Peyer's patch (tissue), 4 donors: ENCODE results near the gene METAP1D. TPM values are rescaled to one million over a fixed set of nuclear protein-coding genes. Genes with fewer than 3 reads are reported as not detected.

Experiments used
- DNase-seq, 3 donors: peaks; one replicate each; pipeline ENCODE4 v3.0.0-alpha.2; 2017 to 2019
- H3K27ac ChIP-seq, 4 donors: fragments of 200-600 bp; sonication (generic); one replicate each; pipeline ENCODE4 v1.5.1; 2016 to 2019
- H3K27me3 ChIP-seq, 2 donors: fragments of 200-600 bp; sonication (generic); one replicate each; pipeline ENCODE4 v1.5.1; 2019
- H3K36me3 ChIP-seq, 3 donors: fragments of 200-600 bp; sonication (generic); one replicate each; pipeline ENCODE4 v1.5.1; 2016 to 2019
- H3K4me1 ChIP-seq, 4 donors: fragments of 200-600 bp; sonication (generic); one replicate each; pipeline ENCODE4 v1.5.1; 2016 to 2019
- H3K4me3 ChIP-seq, 4 donors: fragments of 200-600 bp; sonication (generic); 1 replicate in 3 of 4; 2 replicates in 1 of 4; pipeline ENCODE4 v1.5.1; 2016 to 2019; ENCODE audit warnings: mild to moderate bottlenecking in 1 of 4
- H3K9me3 ChIP-seq, 4 donors: fragments of 200-600 bp; sonication (generic); one replicate each; pipeline ENCODE4 v1.5.1; 2016 to 2019; ENCODE audit warnings: mild to moderate bottlenecking in 1 of 4
- POLR2A ChIP-seq, 2 donors: fragments of 450-650 bp; IDR thresholded peaks; one replicate each; pipeline ENCODE4 v1.5.1; 2017; ENCODE audit warnings: antibody characterized with exemption in 2 of 2, mild to moderate bottlenecking in 2 of 2, moderate library complexity in 2 of 2
- total RNA-seq, 4 donors: library from RNA; depleted of rRNA; stranded (reverse); fragments of >200 nt; gene quantifications; one replicate each; pipeline ENCODE4 v1.1.0, GENCODE V29; 2016
- TF ChIP-seq, protein P1 (sequence below), 6 experiments: fragments of 450-650 bp in 4 of 6; fragments of 200-600 bp in 2 of 6; sonication (generic) in 1 of 6; IDR thresholded peaks; one replicate each; pipeline ENCODE4 v1.5.1; 2017 to 2019; ENCODE audit warnings: antibody characterized with exemption in 6 of 6, mild to moderate bottlenecking in 3 of 6, moderate library complexity in 1 of 6

METAP1D gene
- total RNA-seq, 4 donors from 2014 or later = 3.3 to 33.0 (median 6.5) TPM

DNA sequence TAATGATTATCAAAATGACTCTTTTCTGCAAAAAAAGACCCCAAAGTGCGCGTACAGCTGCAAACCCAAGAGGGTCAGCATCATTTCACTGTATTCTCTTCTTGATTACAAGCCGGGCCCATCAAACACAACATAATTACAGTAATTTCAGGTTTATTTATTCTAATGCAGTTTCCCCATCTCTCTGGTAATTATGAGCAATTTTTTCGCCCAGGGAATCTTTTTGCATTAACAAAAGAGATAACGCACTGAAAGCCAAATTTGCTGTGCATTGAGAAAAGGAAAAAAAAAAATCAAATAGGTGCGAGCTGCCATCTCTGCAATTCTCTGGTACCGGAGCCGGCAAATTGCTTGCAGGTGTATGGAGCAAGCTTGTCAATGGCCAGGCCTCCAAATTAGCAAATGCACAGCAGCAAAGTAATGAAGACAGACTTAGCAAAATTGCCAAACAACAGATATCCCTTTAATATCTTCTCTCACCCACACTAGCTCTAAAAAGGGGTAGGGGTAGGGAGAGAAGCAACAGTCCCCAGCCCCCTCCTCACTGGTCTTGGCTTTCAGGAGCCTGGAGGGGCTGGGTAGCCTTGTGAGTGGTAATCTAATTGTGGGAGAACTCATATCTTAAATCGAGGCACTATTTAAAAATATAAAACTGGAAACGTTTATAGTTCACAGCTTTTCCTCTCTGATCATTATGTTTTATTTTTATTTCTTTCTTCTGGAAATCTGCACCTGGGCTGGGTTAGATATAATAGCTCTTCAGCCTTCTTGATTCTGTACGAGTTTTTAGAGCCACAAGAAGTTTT lies 92.2 kb downstream of the METAP1D start:
- peaks cover 4 to 36% (median 18%) of the 10 kb centered on the region in 4 donors for H3K4me1 ChIP-seq
- no peak for DNase-seq
- no peak overlapping the region for H3K27ac ChIP-seq
- H3K27me3 ChIP-seq = peaks cover 0 to 98% of the 10 kb centered on the region in 2 donors
- H3K36me3 ChIP-seq = no peaks in the 10 kb centered on the region
- H3K9me3 ChIP-seq = peaks cover 0 to 24% (median 0%) of the 10 kb centered on the region in 4 donors
- no peak for TF ChIP-seq POLR2A (IDR thresholded peaks at IDR 0.05)
- TF ChIP-seq, protein P1, sequence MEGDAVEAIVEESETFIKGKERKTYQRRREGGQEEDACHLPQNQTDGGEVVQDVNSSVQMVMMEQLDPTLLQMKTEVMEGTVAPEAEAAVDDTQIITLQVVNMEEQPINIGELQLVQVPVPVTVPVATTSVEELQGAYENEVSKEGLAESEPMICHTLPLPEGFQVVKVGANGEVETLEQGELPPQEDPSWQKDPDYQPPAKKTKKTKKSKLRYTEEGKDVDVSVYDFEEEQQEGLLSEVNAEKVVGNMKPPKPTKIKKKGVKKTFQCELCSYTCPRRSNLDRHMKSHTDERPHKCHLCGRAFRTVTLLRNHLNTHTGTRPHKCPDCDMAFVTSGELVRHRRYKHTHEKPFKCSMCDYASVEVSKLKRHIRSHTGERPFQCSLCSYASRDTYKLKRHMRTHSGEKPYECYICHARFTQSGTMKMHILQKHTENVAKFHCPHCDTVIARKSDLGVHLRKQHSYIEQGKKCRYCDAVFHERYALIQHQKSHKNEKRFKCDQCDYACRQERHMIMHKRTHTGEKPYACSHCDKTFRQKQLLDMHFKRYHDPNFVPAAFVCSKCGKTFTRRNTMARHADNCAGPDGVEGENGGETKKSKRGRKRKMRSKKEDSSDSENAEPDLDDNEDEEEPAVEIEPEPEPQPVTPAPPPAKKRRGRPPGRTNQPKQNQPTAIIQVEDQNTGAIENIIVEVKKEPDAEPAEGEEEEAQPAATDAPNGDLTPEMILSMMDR (IDR thresholded peaks at IDR 0.05) = no peak
- no peak overlapping the region for H3K4me3 ChIP-seq

DNA sequence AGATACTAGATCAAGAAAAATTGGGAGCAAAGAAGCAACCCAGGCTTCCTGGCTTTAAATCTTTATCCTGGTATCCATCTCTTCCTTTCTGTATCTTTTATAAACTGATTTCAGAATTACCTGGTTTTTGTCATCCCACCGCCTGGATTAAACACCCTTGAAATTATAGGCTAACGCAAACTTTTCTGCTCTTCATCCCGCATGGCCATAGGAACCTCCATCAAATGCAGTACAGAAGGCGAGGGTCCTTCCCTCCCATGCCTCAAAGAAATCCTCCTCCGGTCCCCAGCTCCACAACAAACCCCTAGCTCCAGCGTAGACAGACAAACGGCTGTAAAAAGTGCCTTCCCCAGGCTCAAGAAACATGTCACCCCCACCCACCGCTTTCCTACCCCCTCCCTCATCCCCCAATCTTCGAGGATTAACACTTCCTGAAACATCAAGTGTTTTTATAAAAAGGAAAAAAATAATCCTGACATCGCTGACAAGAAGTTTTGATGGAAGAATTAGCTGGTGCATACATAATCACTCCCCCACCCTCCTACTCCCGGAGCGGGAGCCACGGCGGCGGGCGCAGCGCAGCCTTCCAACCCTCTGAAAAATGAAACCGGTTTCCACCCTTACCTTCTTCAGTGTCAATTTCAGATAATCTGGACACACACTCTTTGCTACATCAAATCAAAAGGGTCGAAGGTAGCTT lies 93.1 kb downstream of the METAP1D start:
- no peaks in the 10 kb centered on the region for H3K36me3 ChIP-seq
- DNase-seq = no peak
- H3K27ac ChIP-seq = no peak overlapping the region
- TF ChIP-seq, protein P1 (IDR thresholded peaks at IDR 0.05) = no peak
- no peak for TF ChIP-seq POLR2A (IDR thresholded peaks at IDR 0.05)
- H3K9me3 ChIP-seq = peaks cover 0 to 19% (median 0%) of the 10 kb centered on the region in 4 donors
- peaks cover 4 to 36% (median 20%) of the 10 kb centered on the region in 4 donors for H3K4me1 ChIP-seq
- H3K27me3 ChIP-seq = peaks cover 0 to 98% of the 10 kb centered on the region in 2 donors
- H3K4me3 ChIP-seq = no peak overlapping the region

DNA sequence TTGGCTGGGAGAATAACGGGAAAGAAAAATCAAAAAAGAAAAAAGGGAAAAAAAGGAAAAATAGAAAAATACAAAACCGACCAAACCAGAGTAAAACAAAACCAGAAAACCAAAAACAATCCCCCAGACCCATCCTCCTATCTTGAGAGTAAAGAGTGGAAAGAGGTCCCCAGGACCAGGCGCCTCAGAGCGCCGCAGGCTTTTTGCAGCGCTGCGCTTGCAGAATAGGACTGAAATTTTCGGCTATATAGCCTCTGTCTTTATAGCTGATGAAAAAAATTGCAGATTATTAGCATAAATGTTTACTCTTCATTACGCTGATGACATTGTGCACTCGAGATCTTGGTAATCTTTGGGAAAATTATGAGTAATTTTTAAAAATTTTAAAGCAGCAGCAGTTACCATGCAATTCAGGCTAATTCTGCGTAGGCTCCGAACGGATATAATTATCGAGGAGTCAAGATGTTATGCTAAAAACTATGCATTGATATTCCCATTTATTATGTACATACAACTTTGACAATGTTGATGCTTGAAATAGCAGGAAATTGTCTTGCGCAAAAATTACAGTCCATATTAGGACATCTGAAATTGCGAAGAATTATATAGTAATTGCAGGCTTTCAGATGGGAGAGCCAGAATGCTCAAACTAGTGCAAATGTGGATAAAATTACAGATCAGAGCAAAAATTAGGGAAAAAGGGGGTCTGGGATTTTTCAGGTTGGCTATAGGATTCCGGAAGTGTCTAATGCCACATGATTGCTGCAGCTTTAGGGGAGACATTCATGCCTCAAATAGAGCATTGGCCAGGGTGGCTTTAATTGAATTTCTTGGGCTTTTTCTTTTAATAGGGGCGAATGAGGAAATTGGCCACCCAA lies 93.9 kb downstream of the METAP1D start:
- Histone ChIP-seq H3K27me3 (peaks cover 0 to 98% of the 10 kb centered on the region in 2 donors), H3K27ac (no peak overlapping the region), H3K36me3 (no peaks in the 10 kb centered on the region), H3K4me3 (no peak overlapping the region), H3K9me3 (peaks cover 0 to 11% (median 0%) of the 10 kb centered on the region in 4 donors), H3K4me1 (peaks cover 4 to 35% (median 20%) of the 10 kb centered on the region in 4 donors)
- no peak for TF ChIP-seq POLR2A (IDR thresholded peaks at IDR 0.05)
- TF ChIP-seq, protein P1 (IDR thresholded peaks at IDR 0.05) = no peak
- DNase-seq = no peak

DNA sequence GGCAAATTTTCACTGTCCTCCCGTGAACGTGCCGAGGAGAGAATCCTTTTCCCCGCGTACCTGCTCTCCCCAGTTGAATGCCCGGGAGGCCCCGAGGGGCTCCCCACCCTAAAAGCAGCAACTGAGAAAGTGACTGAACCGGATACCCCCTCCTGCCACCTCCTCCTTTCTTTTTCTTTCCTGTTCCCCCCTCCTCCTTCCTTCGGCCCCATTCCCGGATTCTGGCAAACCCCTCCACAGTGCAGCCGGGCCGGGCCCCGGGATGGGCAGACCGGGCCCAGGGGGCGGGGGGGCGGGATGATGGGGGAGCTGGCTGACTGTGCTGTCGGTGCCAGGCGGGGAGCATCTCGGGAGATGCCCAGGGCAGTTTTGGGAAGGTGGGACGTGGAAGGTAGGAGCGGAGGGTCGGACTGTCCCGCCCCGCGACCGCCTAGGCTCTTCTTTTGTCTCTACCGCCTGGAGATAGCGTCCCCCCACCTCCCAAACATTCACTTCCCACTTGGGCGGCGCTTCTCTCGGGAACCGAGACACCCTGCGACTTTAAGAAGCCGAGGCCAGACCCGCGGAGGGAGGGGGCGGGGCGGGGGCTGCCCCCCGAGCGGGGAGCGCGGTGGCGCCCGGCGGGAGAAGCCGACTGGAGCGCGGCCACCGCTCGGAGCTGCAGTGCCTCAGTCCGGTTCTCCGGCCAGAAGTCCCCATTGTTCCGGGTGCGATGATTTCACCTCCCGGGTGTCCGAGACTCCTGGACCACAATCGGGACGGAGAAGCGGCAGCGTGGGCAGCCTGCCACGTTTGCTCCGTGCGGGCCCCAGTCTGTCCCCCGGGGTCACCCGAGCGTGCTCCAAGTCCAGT lies 94.8 kb downstream of the METAP1D start:
- Histone ChIP-seq H3K27ac (no peak overlapping the region), H3K4me1 (peaks cover 4 to 42% (median 22%) of the 10 kb centered on the region in 4 donors), H3K36me3 (no peaks in the 10 kb centered on the region), H3K27me3 (peaks cover 0 to 98% of the 10 kb centered on the region in 2 donors), H3K4me3 (peak overlapping the region in 3 of 4 donors; percentile 36 to 45 (median 36)), H3K9me3 (peaks cover 0 to 11% (median 0%) of the 10 kb centered on the region in 4 donors)
- peak in 2 of 3 donors; percentile 37 to 55 for DNase-seq
- TF ChIP-seq POLR2A (IDR thresholded peaks at IDR 0.05) = no peak
- TF ChIP-seq, protein P1 (IDR thresholded peaks at IDR 0.05) = no peak
